Limb (tissue), 2 donors: ENCODE measurements around the gene ADAMTS6.

ENCODE experiments used
- DNase-seq, 2 donors: peaks; one replicate each; pipeline ENCODE4 v3.0.0-alpha.2; 2016; ENCODE audit errors: extremely low spot score in 2 of 2

The ADAMTS6 gene

GRCh38 chr5:65150599-65151304, 331.0 kb downstream of the ADAMTS6 start:
- DNase-seq = no peak

- no peak for DNase-seq
Measured at GRCh38 chr5:65149827-65150226, 331.9 kb downstream of the ADAMTS6 start.

GRCh38 chr5:65144136-65144871, 337.4 kb downstream of the ADAMTS6 start:
- DNase-seq = no peak

- no peak for DNase-seq
Measured at GRCh38 chr5:65142511-65143011, 339.2 kb downstream of the ADAMTS6 start.

- DNase-seq = no peak
Measured at GRCh38 chr5:65142016-65142415, 339.7 kb downstream of the ADAMTS6 start.

- DNase-seq = no peak
Measured at GRCh38 chr5:65141493-65141892, 340.2 kb downstream of the ADAMTS6 start.

GRCh38 chr5:65137631-65138030, 344.1 kb downstream of the ADAMTS6 start:
- DNase-seq = no peak

- no peak for DNase-seq
Measured at GRCh38 chr5:65133477-65134110, 348.1 kb downstream of the ADAMTS6 start.

- no peak for DNase-seq
Measured at GRCh38 chr5:65132386-65132785, 349.3 kb downstream of the ADAMTS6 start.

GRCh38 chr5:65128226-65128625, 353.5 kb downstream of the ADAMTS6 start:
- DNase-seq = no peak

GRCh38 chr5:65127161-65127901, 354.4 kb downstream of the ADAMTS6 start:
- no peak for DNase-seq

GRCh38 chr5:65126542-65127069, 355.1 kb downstream of the ADAMTS6 start:
- DNase-seq = no peak

GRCh38 chr5:65125591-65126541, 355.9 kb downstream of the ADAMTS6 start:
- DNase-seq = no peak

GRCh38 chr5:65121880-65122436, 359.8 kb downstream of the ADAMTS6 start:
- DNase-seq = no peak

- no peak for DNase-seq
Measured at GRCh38 chr5:65120371-65120967, 361.3 kb downstream of the ADAMTS6 start.

- no peak for DNase-seq
Measured at GRCh38 chr5:65117525-65117924, 364.2 kb downstream of the ADAMTS6 start.

- no peak for DNase-seq
Measured at GRCh38 chr5:65113771-65114170, 367.9 kb downstream of the ADAMTS6 start.

- no peak for DNase-seq
Measured at GRCh38 chr5:65111961-65112658, 369.6 kb downstream of the ADAMTS6 start.
